ENCODE data around the gene TTLL12.

DNA sequence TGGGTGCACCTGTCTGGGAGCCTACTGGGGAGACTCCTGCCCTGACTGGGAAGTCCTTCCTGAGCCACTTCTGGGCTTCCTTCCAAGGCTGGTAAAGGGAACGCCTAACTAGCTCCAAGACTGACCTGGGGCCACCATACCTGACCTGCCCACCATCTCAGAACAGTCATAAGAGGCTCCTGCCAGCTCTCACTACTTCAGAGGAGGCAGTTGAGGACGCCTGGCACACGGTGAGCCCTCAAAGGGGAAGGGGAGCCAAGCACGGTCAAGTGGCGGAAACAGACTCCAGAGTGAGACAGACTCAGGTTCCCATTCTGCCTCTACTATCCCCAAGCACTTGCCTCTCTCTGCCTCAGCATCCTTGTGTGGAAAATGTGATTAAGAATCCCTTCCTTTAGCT, 51.4 kb downstream of the TTLL12 start:
- no peak for TF ChIP-seq EZH2phosphoT487 (IDR thresholded peaks at IDR 0.05; ENCODE audit: borderline replicate concordance, low read depth, low read length)
- TF ChIP-seq, protein P1, sequence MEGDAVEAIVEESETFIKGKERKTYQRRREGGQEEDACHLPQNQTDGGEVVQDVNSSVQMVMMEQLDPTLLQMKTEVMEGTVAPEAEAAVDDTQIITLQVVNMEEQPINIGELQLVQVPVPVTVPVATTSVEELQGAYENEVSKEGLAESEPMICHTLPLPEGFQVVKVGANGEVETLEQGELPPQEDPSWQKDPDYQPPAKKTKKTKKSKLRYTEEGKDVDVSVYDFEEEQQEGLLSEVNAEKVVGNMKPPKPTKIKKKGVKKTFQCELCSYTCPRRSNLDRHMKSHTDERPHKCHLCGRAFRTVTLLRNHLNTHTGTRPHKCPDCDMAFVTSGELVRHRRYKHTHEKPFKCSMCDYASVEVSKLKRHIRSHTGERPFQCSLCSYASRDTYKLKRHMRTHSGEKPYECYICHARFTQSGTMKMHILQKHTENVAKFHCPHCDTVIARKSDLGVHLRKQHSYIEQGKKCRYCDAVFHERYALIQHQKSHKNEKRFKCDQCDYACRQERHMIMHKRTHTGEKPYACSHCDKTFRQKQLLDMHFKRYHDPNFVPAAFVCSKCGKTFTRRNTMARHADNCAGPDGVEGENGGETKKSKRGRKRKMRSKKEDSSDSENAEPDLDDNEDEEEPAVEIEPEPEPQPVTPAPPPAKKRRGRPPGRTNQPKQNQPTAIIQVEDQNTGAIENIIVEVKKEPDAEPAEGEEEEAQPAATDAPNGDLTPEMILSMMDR (conservative IDR thresholded peaks at IDR 0.05; ENCODE audit: low read length), result no peak

Measured in OCI-LY7 (cell line).